ENCODE measurements around the gene OR5AP2. TPM values are rescaled to one million over a fixed set of nuclear protein-coding genes. Genes with fewer than 3 reads are reported as not detected.
"Not testable (repeated sequence)": the region's sequence is repeated elsewhere in the genome, so short reads cannot be mapped to it uniquely, and the experiment has no call there.

The OR5AP2 gene
- total and polyA plus RNA-seq, 7 experiments from 2014 or later: not detected

GRCh38 chr11:56636861-56637260 lies 5.4 kb downstream of the OR5AP2 start:
- Mint-ChIP-seq H3K4me1 (no peaks in the 10 kb centered on the region), H3K27ac (no peak overlapping the region), H3K4me3 (no peak overlapping the region), H3K36me3 (no peaks in the 10 kb centered on the region), H3K9me3 (peaks cover 0 to 10% (median 6%) of the 10 kb centered on the region in 11 donors), H3K27me3 (no peaks in the 10 kb centered on the region)
- Histone ChIP-seq H3K4me3 (ENCODE audit: low read length) (no peak overlapping the region), H3K27me3 (ENCODE audit: control insufficient read depth in 2 of 2, insufficient read depth in 2 of 2, low read length in 2 of 2) (no peaks in the 10 kb centered on the region), H3K27ac (ENCODE audit: low read depth, low read length) (no peak overlapping the region), H3K4me1 (ENCODE audit: control insufficient read depth in 2 of 2, insufficient read depth in 2 of 2, low read length in 2 of 2) (no peaks in the 10 kb centered on the region), H3K9me3 (ENCODE audit: control insufficient read depth in 2 of 3, low read length in 3 of 3) (no peaks in the 10 kb centered on the region), H3K36me3 (ENCODE audit: control insufficient read depth in 2 of 3, insufficient read depth in 3 of 3, low read length in 3 of 3) (no peaks in the 10 kb centered on the region)
- ChIA-PET POLR2A (no interaction called here), CTCF (no interaction called here)
- ATAC-seq (no peak), DNase-seq (no peak)
- intact Hi-C loops (cut with micrococcal nuclease): no loop called here

GRCh38 chr11:56632329-56632728 lies 9.9 kb downstream of the OR5AP2 start:
- H3K27me3 Mint-ChIP-seq: no peaks in the 10 kb centered on the region
- no peaks in the 10 kb centered on the region for H3K4me1 Mint-ChIP-seq
- H3K36me3 ChIP-seq (ENCODE audit: control insufficient read depth in 2 of 3, insufficient read depth in 3 of 3, low read length in 3 of 3): no peaks in the 10 kb centered on the region
- ATAC-seq (no peak), DNase-seq (no peak)
- H3K4me3 Mint-ChIP-seq: no peak overlapping the region
- no peaks in the 10 kb centered on the region for H3K36me3 Mint-ChIP-seq
- intact Hi-C loops (cut with micrococcal nuclease): no loop called here
- ChIA-PET POLR2A (no interaction called here), CTCF (no interaction called here)
- no peaks in the 10 kb centered on the region for H3K27me3 ChIP-seq (ENCODE audit: control insufficient read depth in 2 of 2, insufficient read depth in 2 of 2, low read length in 2 of 2)
- no peaks in the 10 kb centered on the region for H3K9me3 ChIP-seq (ENCODE audit: control insufficient read depth in 2 of 3, low read length in 3 of 3)
- no peak overlapping the region for H3K27ac Mint-ChIP-seq
- no peak overlapping the region for H3K4me3 ChIP-seq (ENCODE audit: low read length)
- peaks cover 0 to 15% (median 5%) of the 10 kb centered on the region in 11 donors for H3K9me3 Mint-ChIP-seq
- H3K27ac ChIP-seq (ENCODE audit: low read depth, low read length): no peak overlapping the region
- no peaks in the 10 kb centered on the region for H3K4me1 ChIP-seq (ENCODE audit: control insufficient read depth in 2 of 2, insufficient read depth in 2 of 2, low read length in 2 of 2)

- ChIA-PET CTCF (no interaction called here), POLR2A (no interaction called here)
- Histone ChIP-seq H3K4me3 (ENCODE audit: low read length) (no peak overlapping the region), H3K9me3 (ENCODE audit: control insufficient read depth in 2 of 3, low read length in 3 of 3) (no peaks in the 10 kb centered on the region), H3K36me3 (ENCODE audit: control insufficient read depth in 2 of 3, insufficient read depth in 3 of 3, low read length in 3 of 3) (no peaks in the 10 kb centered on the region), H3K4me1 (ENCODE audit: control insufficient read depth in 2 of 2, insufficient read depth in 2 of 2, low read length in 2 of 2) (no peaks in the 10 kb centered on the region), H3K27me3 (ENCODE audit: control insufficient read depth in 2 of 2, insufficient read depth in 2 of 2, low read length in 2 of 2) (no peaks in the 10 kb centered on the region), H3K27ac (ENCODE audit: low read depth, low read length) (no peak overlapping the region)
- DNase-seq (no peak), ATAC-seq (no peak)
- no peaks in the 10 kb centered on the region for H3K4me1 Mint-ChIP-seq
- H3K27ac Mint-ChIP-seq: no peak overlapping the region
- H3K4me3 Mint-ChIP-seq: no peak overlapping the region
- intact Hi-C loops (cut with micrococcal nuclease): loop anchor here in 1 of 2 donors (10.0 kb wide), 1 partner anchor 119 kb away; the partner anchor contains the start of gene OR9G4
- H3K27me3 Mint-ChIP-seq: no peaks in the 10 kb centered on the region
- H3K36me3 Mint-ChIP-seq: no peaks in the 10 kb centered on the region
- peaks cover 0 to 25% (median 5%) of the 10 kb centered on the region in 11 donors for H3K9me3 Mint-ChIP-seq
Measured at GRCh38 chr11:56625946-56626345, 16.3 kb downstream of the OR5AP2 start.

GRCh38 chr11:56624661-56625110 lies 17.6 kb downstream of the OR5AP2 start:
- H3K27me3 ChIP-seq (ENCODE audit: control insufficient read depth in 2 of 2, insufficient read depth in 2 of 2, low read length in 2 of 2): no peaks in the 10 kb centered on the region
- intact Hi-C loops (cut with micrococcal nuclease): loop anchor here in 1 of 2 donors (10.0 kb wide), 1 partner anchor 120 kb away; the partner anchor contains the start of gene OR9G4
- no peak for ATAC-seq

GRCh38 chr11:56611174-56611573 lies 31.1 kb downstream of the OR5AP2 start:
- Mint-ChIP-seq H3K27ac (no peak overlapping the region), H3K4me1 (no peaks in the 10 kb centered on the region), H3K27me3 (no peaks in the 10 kb centered on the region), H3K9me3 (peaks cover 0 to 6% (median 0%) of the 10 kb centered on the region in 11 donors), H3K4me3 (no peak overlapping the region), H3K36me3 (no peaks in the 10 kb centered on the region)
- ChIA-PET CTCF (no interaction called here), POLR2A (no interaction called here)
- H3K9me3 ChIP-seq (ENCODE audit: control insufficient read depth in 2 of 3, low read length in 3 of 3): no peaks in the 10 kb centered on the region
- no peaks in the 10 kb centered on the region for H3K36me3 ChIP-seq (ENCODE audit: control insufficient read depth in 2 of 3, insufficient read depth in 3 of 3, low read length in 3 of 3)
- intact Hi-C loops (cut with micrococcal nuclease): no loop called here
- H3K27ac ChIP-seq (ENCODE audit: low read depth, low read length): no peak overlapping the region
- DNase-seq (no peak), ATAC-seq (no peak)
- no peaks in the 10 kb centered on the region for H3K4me1 ChIP-seq (ENCODE audit: control insufficient read depth in 2 of 2, insufficient read depth in 2 of 2, low read length in 2 of 2)
- no peaks in the 10 kb centered on the region for H3K27me3 ChIP-seq (ENCODE audit: control insufficient read depth in 2 of 2, insufficient read depth in 2 of 2, low read length in 2 of 2)
- H3K4me3 ChIP-seq (ENCODE audit: low read length): no peak overlapping the region

More at GRCh38 chr11:56624661-56625110, 17.6 kb downstream of the OR5AP2 start:
- Mint-ChIP-seq H3K27ac (no peak overlapping the region), H3K36me3 (no peaks in the 10 kb centered on the region), H3K4me1 (no peaks in the 10 kb centered on the region), H3K4me3 (no peak overlapping the region), H3K27me3 (no peaks in the 10 kb centered on the region), H3K9me3 (peaks cover 0 to 25% (median 6%) of the 10 kb centered on the region in 11 donors)
- H3K27ac ChIP-seq (ENCODE audit: low read depth, low read length): no peak overlapping the region
- CTCF ChIA-PET: no interaction called here
- no peak for DNase-seq
- POLR2A ChIA-PET: no interaction called here
- no peaks in the 10 kb centered on the region for H3K9me3 ChIP-seq (ENCODE audit: control insufficient read depth in 2 of 3, low read length in 3 of 3)
- no peaks in the 10 kb centered on the region for H3K4me1 ChIP-seq (ENCODE audit: control insufficient read depth in 2 of 2, insufficient read depth in 2 of 2, low read length in 2 of 2)
- no peaks in the 10 kb centered on the region for H3K36me3 ChIP-seq (ENCODE audit: control insufficient read depth in 2 of 3, insufficient read depth in 3 of 3, low read length in 3 of 3)
- no peak overlapping the region for H3K4me3 ChIP-seq (ENCODE audit: low read length)

GRCh38 chr11:56592088-56592717 lies 50.0 kb downstream of the OR5AP2 start:
- ATAC-seq; H3K27ac Mint-ChIP-seq; H3K4me3 Mint-ChIP-seq; H3K36me3 Mint-ChIP-seq; H3K4me3 ChIP-seq (ENCODE audit: low read length); intact Hi-C loops (cut with micrococcal nuclease); DNase-seq; H3K4me1 Mint-ChIP-seq; H3K36me3 ChIP-seq (ENCODE audit: control insufficient read depth in 2 of 3, insufficient read depth in 3 of 3, low read length in 3 of 3); CTCF ChIA-PET; H3K4me1 ChIP-seq (ENCODE audit: control insufficient read depth in 2 of 2, insufficient read depth in 2 of 2, low read length in 2 of 2); H3K27me3 ChIP-seq (ENCODE audit: control insufficient read depth in 2 of 2, insufficient read depth in 2 of 2, low read length in 2 of 2); POLR2A ChIA-PET; H3K9me3 ChIP-seq (ENCODE audit: control insufficient read depth in 2 of 3, low read length in 3 of 3); H3K27me3 Mint-ChIP-seq; H3K27ac ChIP-seq (ENCODE audit: low read depth, low read length): not testable (repeated sequence)
- peaks cover 0 to 11% (median 7%) of the 10 kb centered on the region in 11 donors for H3K9me3 Mint-ChIP-seq

All from naive thymus-derived CD4-positive, alpha-beta T cell (primary cell).